ENCODE results near the gene SGMS2. TPM values are rescaled to one million over a fixed set of nuclear protein-coding genes. Genes with fewer than 3 reads are reported as not detected.

The SGMS2 gene
- total and polyA plus RNA-seq, 2 of the 4 experiments (the other 2 are of a cell fraction) = 13.4 to 37.5 TPM

DNA sequence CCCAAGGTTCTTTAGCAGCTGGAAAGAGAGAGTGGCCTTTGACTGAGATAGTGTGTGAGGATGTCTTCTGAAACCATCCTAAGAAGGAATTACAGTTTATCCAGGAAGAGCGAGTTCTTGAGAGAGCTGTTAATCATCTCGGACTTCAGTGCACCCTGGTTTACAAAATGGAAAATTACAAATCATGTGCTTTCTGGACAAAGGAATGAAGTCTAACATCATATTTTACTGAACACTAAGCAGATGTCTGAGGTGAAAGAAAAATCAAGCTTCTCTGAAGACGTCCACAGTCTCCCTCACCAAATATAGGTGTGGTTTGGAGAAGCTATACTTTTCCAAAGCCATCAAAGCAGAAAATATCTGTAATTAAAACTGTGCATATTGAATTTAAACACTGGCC, 75.8 kb downstream of the SGMS2 start:
- Histone ChIP-seq H2BK120ac (ENCODE audit: low read depth, low read length) (no peak overlapping the region), H2AFZ (replicated peaks; ENCODE audit: low read length, poor library complexity) (no peak overlapping the region), H3K9me1 (ENCODE audit: insufficient read depth, low read length) (peaks cover 2% of the 10 kb centered on the region; the same call in 1 of the 2 replicates), H3K4me1 (ENCODE audit: control insufficient read depth, insufficient read depth, low read length) (peaks cover 4% of the 10 kb centered on the region), H3K14ac (replicated peaks; ENCODE audit: low read depth, low read length) (no peak overlapping the region), H3K27me3 (ENCODE audit: control insufficient read depth, insufficient read depth, low read length) (peaks cover 5% of the 10 kb centered on the region), H2BK20ac (ENCODE audit: low read depth, low read length) (no peak overlapping the region), H2AK9ac (replicated peaks; ENCODE audit: low read depth, low read length, poor library complexity) (no peak overlapping the region), H3K23ac (ENCODE audit: low read depth, low read length) (no peak overlapping the region), H3K9ac (ENCODE audit: low read depth, low read length) (no peak overlapping the region), H3K9me3 (ENCODE audit: control insufficient read depth, insufficient read depth, low read length) (no peaks in the 10 kb centered on the region), H4K5ac (ENCODE audit: low read depth, low read length) (no peak overlapping the region), H3K79me1 (ENCODE audit: low read depth in 1 of 2, low read length in 2 of 2) (no peaks in the 10 kb centered on the region), H3K56ac (ENCODE audit: extremely low read depth, insufficient read depth, low read length) (no peak overlapping the region), H3K18ac (ENCODE audit: low read depth, low read length) (no peak overlapping the region), H2BK5ac (ENCODE audit: low read depth, low read length, poor library complexity, severe bottlenecking) (no peak overlapping the region), H4K20me1 (ENCODE audit: insufficient read depth, low read length) (peaks cover 12% of the 10 kb centered on the region; the same call in 1 of the 2 replicates), H4K8ac (ENCODE audit: low read depth in 2 of 2, low read length in 2 of 2) (no peak overlapping the region), H2BK15ac (ENCODE audit: low read depth, low read length) (no peak overlapping the region), H2AK5ac (ENCODE audit: low read depth, low read length) (no peak overlapping the region), H3K4me2 (ENCODE audit: low read depth, low read length) (no peak overlapping the region), H4K91ac (ENCODE audit: insufficient read depth, low read depth, low read length) (no peak overlapping the region), H3K36me3 (ENCODE audit: control insufficient read depth, insufficient read depth, low read length) (no peaks in the 10 kb centered on the region), H3K27ac (ENCODE audit: insufficient read depth, low read length) (no peak overlapping the region), H3K4me3 (ENCODE audit: insufficient read depth, low read depth, low read length) (no peak overlapping the region), H3K4ac (ENCODE audit: low read depth, low read length) (no peak overlapping the region)
- TF ChIP-seq RAD21 (IDR thresholded peaks at IDR 0.05; ENCODE audit: low read length) (no peak), POLR2A (IDR thresholded peaks at IDR 0.05; ENCODE audit: low read depth, low read length) (no peak)
- in situ Hi-C loops (cut with MboI; ENCODE audit: low sequenced_read_pairs) = no loop called here
- ATAC-seq (ENCODE audit: low read depth) (no peak), DNase-seq (no peak)
- no TSS peak for BruUV-seq (replicated peaks)
- WGBS, 2 experiments (ENCODE audit: extremely low coverage in 2 of 2, insufficient read length in 1 of 2) = no CpG with 5 or more reads among the region's 3 CpGs
- ChIA-PET POLR2A (ENCODE audit: unreplicated experiment) (no interaction called here), CTCF (interaction anchor here (1.8 kb wide), 1 partner anchor 143 kb away, joined by 5 read pairs; no protein-coding TSS in a partner anchor)
- intact Hi-C loops (cut with micrococcal nuclease) = no loop called here
- dilution Hi-C loops (cut with HindIII; ENCODE audit: low sequenced_read_pairs, unreplicated experiment) = no loop called here
